ENCODE measurements around the gene ADGRL3.

The ADGRL3 gene

DNA sequence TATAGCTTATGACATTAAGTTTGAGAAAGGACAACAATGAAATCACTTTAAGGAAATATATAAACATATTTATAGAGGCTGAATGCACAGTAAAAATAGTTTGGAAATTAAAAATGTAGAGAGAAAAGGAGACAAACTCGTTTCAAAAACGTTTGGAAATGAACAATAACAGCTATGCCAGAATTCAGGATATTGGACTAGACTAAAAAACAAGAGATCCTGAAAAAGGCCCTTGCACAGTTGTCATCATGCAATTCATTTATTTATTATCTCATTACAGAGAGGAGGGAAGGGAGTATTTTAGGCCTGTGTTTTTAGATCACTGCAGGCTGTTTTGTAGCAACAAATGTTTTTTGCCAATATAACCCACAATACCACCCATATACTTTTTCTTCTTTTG is 527.2 kb downstream of the ADGRL3 start:
- no peak for TF ChIP-seq CTCF (IDR thresholded peaks at IDR 0.05)

- no peak for TF ChIP-seq CTCF (IDR thresholded peaks at IDR 0.05)
Observed at GRCh38 chr4:61734409-61734808, 534.3 kb downstream of the ADGRL3 start.

GRCh38 chr4:61739887-61740286 is 539.8 kb downstream of the ADGRL3 start:
- no peak for TF ChIP-seq CTCF (IDR thresholded peaks at IDR 0.05)

- no peak for TF ChIP-seq CTCF (IDR thresholded peaks at IDR 0.05)
Observed at GRCh38 chr4:61740886-61741285, 540.8 kb downstream of the ADGRL3 start.

DNA sequence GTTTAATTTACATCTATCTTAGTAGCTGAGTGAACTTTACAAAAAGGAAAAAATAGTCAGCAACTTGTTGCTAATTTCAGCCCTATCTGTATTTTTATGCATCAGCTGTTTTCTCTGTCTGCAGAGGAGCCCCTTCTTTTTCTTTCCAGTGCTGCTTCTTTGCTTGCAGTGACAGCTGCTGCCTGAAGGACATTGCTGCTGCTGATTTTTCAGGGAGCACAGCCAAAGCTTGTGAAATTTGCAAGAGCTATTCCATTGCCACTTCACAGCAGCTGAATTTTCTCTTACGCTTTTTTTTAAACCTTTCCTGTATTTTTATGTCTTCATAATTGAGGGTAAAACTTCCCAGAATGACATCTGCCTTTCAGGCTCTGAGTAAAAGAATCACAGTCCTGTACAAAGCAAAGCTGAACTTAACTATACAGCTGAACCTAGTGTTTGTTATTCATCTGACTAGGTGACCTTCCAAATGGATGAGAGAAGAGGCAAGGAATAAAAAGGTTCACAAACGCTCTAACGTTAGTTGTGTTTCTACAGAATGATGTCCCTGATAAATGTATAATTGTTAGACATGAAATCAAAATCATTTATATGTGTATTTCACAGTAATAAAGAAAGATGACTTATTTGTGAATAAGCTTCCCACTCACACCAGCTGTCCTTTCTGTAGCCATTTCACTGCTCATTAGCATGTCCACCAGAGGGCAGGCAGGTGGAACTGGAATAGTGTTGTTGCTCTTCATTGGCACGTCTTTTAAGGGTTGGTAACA is 541.4 kb downstream of the ADGRL3 start:
- peak; percentile 61; the same call in 1 of the 2 replicates for TF ChIP-seq CTCF (IDR thresholded peaks at IDR 0.05)

DNA sequence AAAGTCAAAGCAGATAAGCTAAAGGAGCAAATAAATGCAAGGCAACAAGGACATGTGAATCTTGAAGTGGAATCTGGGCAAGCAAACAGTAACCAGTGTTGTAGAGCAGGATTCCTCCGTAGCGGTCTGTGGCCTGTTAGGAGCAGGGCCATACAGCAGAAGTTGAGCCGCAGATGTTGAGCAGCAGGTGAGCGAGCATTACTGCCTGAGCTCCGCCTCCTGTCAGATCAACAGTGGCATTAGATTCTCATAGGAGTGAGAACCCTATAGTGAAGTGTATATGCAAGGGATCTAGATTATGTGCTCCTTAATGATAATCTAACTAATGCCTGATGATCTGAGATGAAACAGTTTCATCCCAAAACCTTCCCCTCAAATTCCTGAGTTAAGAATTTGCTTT is 550.7 kb downstream of the ADGRL3 start:
- no peak for TF ChIP-seq CTCF (IDR thresholded peaks at IDR 0.05)

- TF ChIP-seq CTCF (IDR thresholded peaks at IDR 0.05): no peak
Observed at GRCh38 chr4:61752617-61753016, 552.5 kb downstream of the ADGRL3 start.

GRCh38 chr4:61753739-61754138 is 553.6 kb downstream of the ADGRL3 start:
- no peak for TF ChIP-seq CTCF (IDR thresholded peaks at IDR 0.05)

Measured in LNCAP (cell line).